Hepatocyte (in vitro differentiated cells): ENCODE measurements around the gene MAT2B. TPM values are rescaled to one million over a fixed set of nuclear protein-coding genes. Genes with fewer than 3 reads are reported as not detected.
A peak's percentile ranks its signal among the peaks of the same experiment; 100 is the strongest.

Source experiments
- DNase-seq: peaks from one replicate; pipeline ENCODE4 v3.0.0-alpha.2; 2016; ENCODE audit warnings: low spot score
- H2AFZ ChIP-seq: fragments of 200-600 bp; sonication (generic); 2 replicates; pipeline ENCODE4 v1.6.0; 2016; ENCODE audit warnings: antibody characterized with exemption, mild to moderate bottlenecking
- H3K27ac ChIP-seq: fragments of 200-600 bp; sonication (generic); 2 replicates; pipeline ENCODE4 v1.5.1; 2016; ENCODE audit warnings: mild to moderate bottlenecking
- H3K27me3 ChIP-seq: fragments of 200-600 bp; sonication (generic); 2 replicates; pipeline ENCODE4 v1.6.1; 2016
- H3K36me3 ChIP-seq: fragments of 200-600 bp; sonication (generic); replicated peaks from 2 replicates; pipeline ENCODE4 v1.5.1; 2016; ENCODE audit warnings: low read depth; ENCODE audit not compliant: insufficient read depth
- H3K4me1 ChIP-seq: fragments of 200-600 bp; sonication (generic); 2 replicates; pipeline ENCODE4 v1.5.1; 2016; ENCODE audit warnings: mild to moderate bottlenecking, moderate library complexity; ENCODE audit not compliant: insufficient read depth
- H3K4me2 ChIP-seq: fragments of 200-600 bp; sonication (generic); 2 replicates; pipeline ENCODE4 v1.6.0; 2016
- H3K4me3 ChIP-seq: fragments of 200-600 bp; sonication (generic); 2 replicates; pipeline ENCODE4 v1.5.1; 2016; ENCODE audit warnings: mild to moderate bottlenecking
- H3K79me2 ChIP-seq: fragments of 200-600 bp; sonication (generic); 2 replicates; pipeline ENCODE4 v1.6.0; 2017; ENCODE audit warnings: mild to moderate bottlenecking
- H3K9me2 ChIP-seq: fragments of 200-600 bp; sonication (generic); replicated peaks from 2 replicates; pipeline ENCODE4 v1.6.0; 2017; ENCODE audit warnings: mild to moderate bottlenecking; ENCODE audit not compliant: insufficient read depth
- H3K9me3 ChIP-seq: fragments of 200-600 bp; sonication (generic); 2 replicates; pipeline ENCODE4 v1.5.1; 2016; ENCODE audit warnings: low read depth, mild to moderate bottlenecking
- H4K20me1 ChIP-seq: fragments of 200-600 bp; sonication (generic); 2 replicates; pipeline ENCODE4 v1.6.0; 2016; ENCODE audit warnings: mild to moderate bottlenecking; ENCODE audit not compliant: insufficient read depth, poor library complexity, severe bottlenecking
- EZH2 ChIP-seq: fragments of 200-600 bp; sonication (generic); IDR thresholded peaks from 2 replicates; pipeline ENCODE4 v1.6.1; 2016; ENCODE audit warnings: antibody characterized with exemption, mild to moderate bottlenecking, borderline replicate concordance
- EZH2phosphoT487 ChIP-seq: fragments of 200-600 bp; sonication (generic); IDR thresholded peaks from one replicate; pipeline ENCODE4 v1.6.1; 2018; ENCODE audit warnings: antibody characterized with exemption, mild to moderate bottlenecking, low read depth, moderate library complexity; ENCODE audit not compliant: unreplicated experiment, severe bottlenecking
- WGBS: methylation state at CpG from one replicate; pipeline ENCODE4 v1.1.6; 2016; ENCODE audit warnings: low lambda C conversion rate; ENCODE audit errors: missing lambda C conversion rate; 5-methylcytosine and 5-hydroxymethylcytosine counted together
- polyA plus RNA-seq: library from polyadenylated mRNA; unstranded; fragments of >200 nt; fragmentation: Nextera tagmentation; extraction: Ambion mirVana; gene quantifications from 2 replicates; pipeline ENCODE4 v1.2.1, GENCODE V29; 2016
- total RNA-seq: library from RNA; depleted of rRNA; stranded (reverse); fragments of >200 nt; gene quantifications from 2 replicates; pipeline ENCODE4 v1.2.3, GENCODE V29; 2014
- TF ChIP-seq, protein P1 (sequence below): fragments of 200-600 bp; sonication (generic); IDR thresholded peaks from 2 replicates; pipeline ENCODE4 v1.5.1; 2016; ENCODE audit warnings: antibody characterized with exemption, mild to moderate bottlenecking; ENCODE audit not compliant: poor library complexity

MAT2B gene
- total and polyA plus RNA-seq, 2 experiments from 2014 or later, result 65.4 to 73.8 TPM

DNA sequence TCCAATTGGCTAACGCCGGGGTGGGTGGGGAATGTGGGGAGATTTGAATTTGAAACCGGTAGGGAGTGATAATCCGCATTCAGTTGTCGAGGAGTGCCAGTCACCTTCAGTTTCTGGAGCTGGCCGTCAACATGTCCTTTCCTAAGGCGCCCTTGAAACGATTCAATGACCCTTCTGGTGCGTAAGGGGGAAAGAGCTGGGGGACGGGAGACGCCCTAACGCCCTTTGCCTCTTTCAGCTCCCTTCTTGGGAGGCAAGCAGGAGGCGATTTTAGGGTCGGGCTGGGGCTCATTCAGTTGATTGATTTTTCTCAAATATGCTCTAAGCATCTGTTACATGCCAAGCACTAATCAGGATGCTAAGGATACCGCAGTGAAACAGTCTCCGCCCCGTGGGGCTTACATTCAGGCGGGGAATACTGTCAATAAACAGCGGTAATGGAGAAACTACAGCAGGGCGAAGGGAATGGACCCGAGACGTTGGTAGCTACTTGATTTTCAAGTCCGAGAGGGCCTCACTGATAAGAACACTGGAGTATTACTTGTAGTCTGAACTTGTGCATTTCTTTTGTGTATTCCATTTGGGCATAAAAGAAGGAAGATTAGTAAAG lies 44.8 kb upstream of the MAT2B start, which contains the start of gene HMMR:
Gene HMMR (plus strand): TSS at position 71 of the 610 bp plus-strand sequence. CDS start 61 bp downstream, at position 132.
- WGBS, result 2% methylated on average over 22 of the region's 23 CpGs
- Histone ChIP-seq H2AFZ (peak within 1 kb of the TSS; percentile 62), H3K9me3 (no peaks in the 10 kb centered on the region), H3K27ac (peak within 1 kb of the TSS; percentile 97), H3K4me3 (peak within 1 kb of the TSS; percentile 48), H3K27me3 (no peaks in the 10 kb centered on the region), H3K4me2 (peak within 1 kb of the TSS; percentile 81), H3K36me3 (no peaks in the 10 kb centered on the region), H4K20me1 (no peaks in the 10 kb centered on the region), H3K4me1 (peaks cover 6% of the 10 kb centered on the region), H3K79me2 (peaks cover 26% of the 10 kb centered on the region), H3K9me2 (no peaks in the 10 kb centered on the region)
- TF ChIP-seq, protein P1, sequence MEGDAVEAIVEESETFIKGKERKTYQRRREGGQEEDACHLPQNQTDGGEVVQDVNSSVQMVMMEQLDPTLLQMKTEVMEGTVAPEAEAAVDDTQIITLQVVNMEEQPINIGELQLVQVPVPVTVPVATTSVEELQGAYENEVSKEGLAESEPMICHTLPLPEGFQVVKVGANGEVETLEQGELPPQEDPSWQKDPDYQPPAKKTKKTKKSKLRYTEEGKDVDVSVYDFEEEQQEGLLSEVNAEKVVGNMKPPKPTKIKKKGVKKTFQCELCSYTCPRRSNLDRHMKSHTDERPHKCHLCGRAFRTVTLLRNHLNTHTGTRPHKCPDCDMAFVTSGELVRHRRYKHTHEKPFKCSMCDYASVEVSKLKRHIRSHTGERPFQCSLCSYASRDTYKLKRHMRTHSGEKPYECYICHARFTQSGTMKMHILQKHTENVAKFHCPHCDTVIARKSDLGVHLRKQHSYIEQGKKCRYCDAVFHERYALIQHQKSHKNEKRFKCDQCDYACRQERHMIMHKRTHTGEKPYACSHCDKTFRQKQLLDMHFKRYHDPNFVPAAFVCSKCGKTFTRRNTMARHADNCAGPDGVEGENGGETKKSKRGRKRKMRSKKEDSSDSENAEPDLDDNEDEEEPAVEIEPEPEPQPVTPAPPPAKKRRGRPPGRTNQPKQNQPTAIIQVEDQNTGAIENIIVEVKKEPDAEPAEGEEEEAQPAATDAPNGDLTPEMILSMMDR, result no peak
- TF ChIP-seq EZH2phosphoT487 (no peak), EZH2 (no peak)
- DNase-seq, result peak; percentile 63

DNA sequence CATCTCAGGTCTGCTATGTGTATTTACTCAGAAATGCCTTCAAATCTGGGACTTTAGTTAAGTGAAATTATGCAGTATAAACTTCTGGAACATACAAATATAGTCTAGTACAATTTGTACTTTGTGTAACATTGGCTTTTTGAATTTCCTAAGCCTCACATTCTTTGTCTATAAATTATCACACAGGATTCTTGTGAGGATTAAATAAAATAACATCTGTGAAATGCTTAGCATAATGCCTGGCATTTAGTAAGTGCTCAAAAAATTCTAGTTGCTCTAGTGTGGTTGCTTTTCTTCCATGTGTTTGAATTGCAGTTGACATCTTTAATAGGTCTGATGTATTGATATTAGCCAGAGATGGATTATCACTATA lies 42.4 kb upstream of the MAT2B start:
- Histone ChIP-seq H3K79me2 (peaks cover 9% of the 10 kb centered on the region), H2AFZ (no peak overlapping the region), H4K20me1 (no peaks in the 10 kb centered on the region), H3K9me3 (no peaks in the 10 kb centered on the region), H3K27me3 (no peaks in the 10 kb centered on the region), H3K4me2 (no peak overlapping the region), H3K27ac (peak overlapping the region; percentile 86), H3K4me1 (peaks cover 6% of the 10 kb centered on the region), H3K9me2 (no peaks in the 10 kb centered on the region), H3K4me3 (no peak overlapping the region), H3K36me3 (no peaks in the 10 kb centered on the region)
- no peak for DNase-seq
- TF ChIP-seq, protein P1, result no peak
- no peak for TF ChIP-seq EZH2phosphoT487
- TF ChIP-seq EZH2, result no peak

- WGBS, result 59% methylated on average over 4 of the region's 4 CpGs
- no peaks in the 10 kb centered on the region for H3K4me1 ChIP-seq
Observed at GRCh38 chr5:163467682-163468081, 37.7 kb upstream of the MAT2B start.

More at GRCh38 chr5:163467682-163468081, 37.7 kb upstream of the MAT2B start:
- DNase-seq, result no peak
- Histone ChIP-seq H3K4me3 (no peak overlapping the region), H3K27ac (no peak overlapping the region), H2AFZ (no peak overlapping the region), H4K20me1 (no peaks in the 10 kb centered on the region), H3K27me3 (no peaks in the 10 kb centered on the region), H3K9me2 (no peaks in the 10 kb centered on the region), H3K79me2 (no peaks in the 10 kb centered on the region), H3K4me2 (no peak overlapping the region), H3K36me3 (no peaks in the 10 kb centered on the region), H3K9me3 (no peaks in the 10 kb centered on the region)
- TF ChIP-seq, protein P1, result no peak
- TF ChIP-seq EZH2 (no peak), EZH2phosphoT487 (no peak)
